Fibroblast of villous mesenchyme (primary cell): ENCODE measurements around the gene TAC4. TPM values are rescaled to one million over a fixed set of nuclear protein-coding genes. Genes with fewer than 3 reads are reported as not detected.

Source experiments
- DNase-seq: peaks from one replicate; pipeline ENCODE4 v3.0.0-alpha.2; 2010; ENCODE audit warnings: low read depth
- H3K4me3 ChIP-seq: 2 replicates; pipeline ENCODE4 v1.5.1; 2011; ENCODE audit warnings: low read depth, mild to moderate bottlenecking, low read length
- CTCF ChIP-seq: IDR thresholded peaks from 2 replicates; pipeline ENCODE4 v1.5.1; 2012; ENCODE audit warnings: low read depth, mild to moderate bottlenecking, low read length; ENCODE audit not compliant: insufficient read depth
- total RNA-seq: library from RNA; depleted of rRNA; stranded (reverse); fragments of >200 nt; gene quantifications from 2 replicates; pipeline ENCODE4 v1.2.3, GENCODE V29; 2012

Gene TAC4
- total RNA-seq, 1 donor: not detected

- no peak for DNase-seq
- H3K4me3 ChIP-seq: no peak overlapping the region
- TF ChIP-seq CTCF: no peak
Measured at GRCh38 chr17:49890852-49891251, 43.0 kb upstream of the TAC4 start.

- no peak overlapping the region for H3K4me3 ChIP-seq
- TF ChIP-seq CTCF: no peak
- peak; percentile 6 for DNase-seq
Measured at GRCh38 chr17:49890077-49890821, 42.4 kb upstream of the TAC4 start.

- no peak for TF ChIP-seq CTCF
- no peak for DNase-seq
- no peak overlapping the region for H3K4me3 ChIP-seq
Measured at GRCh38 chr17:49889500-49889899, 41.6 kb upstream of the TAC4 start.

- H3K4me3 ChIP-seq: no peak overlapping the region
- TF ChIP-seq CTCF: no peak
- DNase-seq: no peak
Measured at GRCh38 chr17:49887744-49888360, 40.0 kb upstream of the TAC4 start.

GRCh38 chr17:49887086-49887743, 39.3 kb upstream of the TAC4 start:
- DNase-seq: no peak
- TF ChIP-seq CTCF: no peak

DNA sequence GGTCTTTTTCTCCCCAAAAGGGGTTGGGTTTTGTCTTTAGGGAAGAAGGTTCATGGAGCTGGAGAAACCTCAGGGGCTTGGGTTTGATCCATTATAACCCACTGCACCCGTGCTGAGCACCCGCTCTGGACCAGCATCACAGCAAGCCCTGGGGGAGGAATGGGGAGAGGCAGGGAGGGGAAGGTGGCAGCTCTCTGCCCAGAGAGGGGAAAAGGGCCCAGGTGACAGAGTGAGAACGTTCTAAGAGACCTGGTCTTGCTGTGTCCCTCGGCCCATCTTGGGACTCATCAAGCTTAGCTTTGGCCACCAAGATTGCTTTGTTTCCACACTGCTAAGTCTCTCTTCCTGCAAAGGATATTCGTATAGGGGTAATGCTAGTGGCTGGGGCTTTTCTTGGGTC, 38.2 kb upstream of the TAC4 start:
- no peak for TF ChIP-seq CTCF
- DNase-seq: no peak
- no peak overlapping the region for H3K4me3 ChIP-seq

More at GRCh38 chr17:49887086-49887743, 39.3 kb upstream of the TAC4 start:
- no peak overlapping the region for H3K4me3 ChIP-seq
